SH-SY5Y (cell line): ENCODE results near the gene GATA6.

ENCODE experiments used
- GATA2 ChIP-seq: IDR thresholded peaks from 2 replicates; pipeline ENCODE4 v1.6.1; 2011; ENCODE audit warnings: mild to moderate bottlenecking, low read depth, low read length
- GATA3 ChIP-seq: IDR thresholded peaks from 2 replicates; pipeline ENCODE4 v1.6.1; 2011; ENCODE audit warnings: low read depth, mild to moderate bottlenecking, low read length, moderate library complexity

GRCh38 chr18:22243513-22243912 is 74.1 kb downstream of the GATA6 start:
- TF ChIP-seq GATA2 = no peak
- no peak for TF ChIP-seq GATA3
